Activated effector memory CD4-positive, alpha-beta T cell treated with Interleukin-2 at 50 U/mL for 16 hours (primary cell): ENCODE results near the gene KCNA3.
"Not testable (repeated sequence)": the region's sequence is repeated elsewhere in the genome, so short reads cannot be mapped to it uniquely, and the experiment has no call there.

Source experiments
- DNase-seq: peaks from one replicate; pipeline ENCODE4 v3.0.0-alpha.2; 2020

Gene KCNA3

DNA sequence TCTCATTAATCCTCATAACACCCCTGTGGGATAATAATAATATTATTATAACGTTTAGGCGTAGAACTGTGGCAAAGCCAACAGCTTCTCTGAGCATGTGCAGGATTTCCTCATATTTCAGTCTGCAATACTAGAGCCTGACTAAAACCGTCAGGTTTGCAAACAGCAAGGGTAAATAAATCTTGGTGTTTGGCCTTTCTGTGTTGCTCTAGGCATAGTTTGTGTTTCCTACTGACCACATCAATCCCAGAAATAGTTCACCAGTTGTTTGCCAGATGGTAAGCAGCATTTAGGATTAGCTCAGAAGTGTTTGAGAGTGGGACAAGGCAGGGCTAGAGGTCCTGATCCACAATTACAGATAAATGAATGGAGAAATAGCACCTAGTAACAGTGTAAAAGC lies 2.8 kb upstream of the KCNA3 start:
- no peak for DNase-seq

DNA sequence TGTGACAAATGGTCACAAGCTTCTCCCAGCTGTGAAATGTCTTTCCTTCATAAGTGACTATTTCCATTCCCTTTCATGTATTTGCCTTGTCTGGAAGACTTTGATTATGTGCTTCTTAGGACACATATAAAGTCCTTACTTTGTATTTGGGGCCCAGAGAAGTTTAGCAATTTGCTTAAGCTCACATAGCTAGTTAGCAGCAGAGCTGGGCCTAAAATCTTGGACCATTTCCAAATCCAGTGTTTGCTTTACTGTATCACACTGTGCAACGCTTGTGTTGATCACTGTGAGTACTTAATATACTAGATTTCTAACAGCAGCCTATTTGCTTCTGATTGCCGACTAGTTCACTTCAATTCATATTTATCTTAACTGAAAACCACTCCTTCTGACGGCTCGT lies 2.2 kb upstream of the KCNA3 start:
- DNase-seq, result no peak

DNA sequence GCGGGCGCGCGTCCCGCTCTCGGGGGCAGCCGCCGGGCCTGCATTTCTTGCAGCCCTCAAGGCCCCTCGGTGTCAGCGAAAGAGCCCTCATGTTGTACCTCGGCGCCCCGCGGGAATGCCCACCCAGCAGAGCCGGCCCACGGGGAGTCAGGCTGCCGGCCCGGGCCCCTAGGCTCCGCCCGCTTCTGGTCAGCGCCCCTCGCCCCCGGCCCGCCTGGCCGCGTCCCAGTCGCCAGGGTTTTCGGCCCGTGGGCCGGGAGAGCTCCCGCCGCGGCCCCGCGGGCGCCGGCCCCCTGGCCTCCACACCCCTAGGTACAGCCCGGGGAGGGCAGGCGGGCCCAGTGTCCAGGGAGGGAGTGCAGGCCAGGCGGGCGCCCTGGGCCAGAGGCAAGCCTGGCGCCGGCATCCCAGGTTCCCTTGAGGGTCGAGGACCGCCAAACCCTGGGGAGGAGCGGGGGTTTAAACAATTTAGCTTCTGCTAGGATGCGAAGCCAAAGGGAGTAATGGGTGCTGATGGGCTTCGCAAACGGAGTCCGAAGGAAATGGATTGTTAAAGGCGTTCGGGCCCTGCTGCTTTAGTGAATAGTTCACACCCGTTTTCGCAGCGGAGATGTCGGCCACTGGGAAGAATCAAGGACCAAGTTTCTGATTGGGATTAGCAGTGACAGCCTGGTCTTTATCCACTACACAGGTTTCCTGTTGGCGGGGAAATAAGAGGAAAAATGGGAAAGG lies 486 bp upstream of the KCNA3 start:
- no peak for DNase-seq

DNA sequence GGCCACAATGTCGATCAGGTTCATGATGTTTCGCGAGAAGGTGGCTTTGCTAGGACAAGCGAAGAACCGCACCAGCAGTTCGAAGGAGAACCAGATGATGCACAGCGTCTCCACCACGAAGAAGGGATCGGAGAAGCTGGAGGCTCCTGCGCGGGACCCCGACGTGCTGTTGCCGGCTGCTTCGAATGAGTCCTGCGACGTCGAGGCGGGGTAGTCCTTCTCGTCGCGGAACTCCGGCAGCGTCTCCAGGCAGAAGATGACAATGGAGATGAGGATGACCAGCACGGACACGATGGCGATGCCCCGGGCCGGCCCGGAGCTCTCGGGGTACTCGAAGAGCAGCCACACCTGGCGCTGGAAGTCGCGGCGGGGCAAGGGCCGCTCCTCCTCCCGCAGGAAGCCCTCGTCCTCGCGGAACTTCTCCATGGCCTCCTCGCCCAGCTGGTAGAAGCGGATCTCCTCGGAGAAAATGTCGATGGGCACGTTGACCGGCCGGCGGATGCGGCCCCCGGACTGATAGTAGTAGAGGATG lies 869 bp downstream of the KCNA3 start:
- DNase-seq, result peak; percentile 18

GRCh38 chr1:110673197-110673701 lies 1.5 kb downstream of the KCNA3 start:
- DNase-seq, result no peak

DNA sequence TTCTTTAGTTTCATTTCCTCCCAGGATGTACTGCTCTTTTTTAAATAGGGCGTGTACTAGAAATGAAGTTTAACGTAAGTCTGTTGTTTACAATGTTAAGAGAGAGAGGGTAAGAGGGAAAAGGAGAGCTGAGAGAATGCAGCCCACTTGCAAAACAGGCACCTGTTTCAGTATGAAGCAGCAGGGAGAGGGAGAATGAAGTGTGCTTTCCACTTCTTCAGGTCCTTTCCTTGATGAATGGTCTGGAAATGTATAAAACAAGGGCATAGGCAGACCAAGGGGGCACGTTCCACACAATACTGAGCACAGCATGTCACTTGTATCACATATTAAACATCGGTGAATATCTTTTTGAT lies 2.0 kb downstream of the KCNA3 start:
- DNase-seq, result peak; percentile 18

DNA sequence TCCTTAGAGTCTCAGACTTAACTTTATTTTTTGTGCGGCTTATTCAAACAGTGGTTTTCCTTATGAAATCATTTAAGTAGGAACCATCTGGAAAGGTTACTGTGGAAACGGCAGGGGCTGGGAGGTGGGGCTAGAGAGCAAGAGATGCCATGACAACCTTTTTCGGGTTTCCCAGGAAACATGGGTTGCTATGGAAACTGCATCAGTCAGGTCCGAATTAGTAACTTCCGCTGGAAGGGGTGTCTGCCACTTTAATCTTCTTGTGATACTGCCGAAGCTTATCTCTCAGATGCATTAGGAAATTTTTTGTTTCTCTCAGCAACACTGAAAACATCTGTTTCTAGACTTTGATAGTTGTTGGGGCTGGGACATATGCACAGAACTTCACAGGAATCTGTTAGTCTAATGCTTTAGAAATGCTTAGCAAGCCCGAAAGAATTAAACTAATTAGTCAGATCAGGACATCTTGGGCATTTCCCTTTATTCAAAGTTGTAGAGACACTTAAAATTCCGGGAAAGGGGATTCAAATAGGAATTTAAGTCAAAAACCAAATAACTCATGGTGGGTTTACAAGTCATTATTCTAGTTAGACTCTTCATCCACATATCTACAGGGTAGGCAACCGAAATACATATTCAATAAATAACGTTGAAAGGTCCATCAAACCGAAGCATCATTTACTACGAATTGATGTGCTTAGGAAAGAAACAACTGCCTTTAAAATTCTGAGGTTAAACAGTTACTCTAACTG lies 2.6 kb downstream of the KCNA3 start:
- peak; percentile 45 for DNase-seq

DNA sequence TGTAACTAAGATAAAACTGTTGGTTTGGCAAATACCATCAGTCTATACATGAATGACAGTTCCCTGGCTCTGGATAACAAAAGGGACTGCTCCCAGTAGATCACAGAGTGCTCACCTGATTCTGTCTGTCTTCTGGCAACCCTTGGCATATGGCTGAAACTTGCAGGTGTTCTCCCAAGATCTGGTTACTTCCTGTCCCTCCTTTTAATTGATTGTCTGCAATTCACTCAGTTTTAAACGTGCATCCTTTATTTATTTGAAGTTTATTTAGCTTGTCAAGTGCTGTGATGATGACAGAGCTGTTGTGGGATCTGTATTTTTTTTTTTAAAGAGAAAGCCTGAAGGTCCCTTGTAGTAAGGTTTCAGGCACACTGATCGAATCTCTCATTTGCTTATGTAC lies 3.4 kb downstream of the KCNA3 start:
- DNase-seq, result no peak

DNA sequence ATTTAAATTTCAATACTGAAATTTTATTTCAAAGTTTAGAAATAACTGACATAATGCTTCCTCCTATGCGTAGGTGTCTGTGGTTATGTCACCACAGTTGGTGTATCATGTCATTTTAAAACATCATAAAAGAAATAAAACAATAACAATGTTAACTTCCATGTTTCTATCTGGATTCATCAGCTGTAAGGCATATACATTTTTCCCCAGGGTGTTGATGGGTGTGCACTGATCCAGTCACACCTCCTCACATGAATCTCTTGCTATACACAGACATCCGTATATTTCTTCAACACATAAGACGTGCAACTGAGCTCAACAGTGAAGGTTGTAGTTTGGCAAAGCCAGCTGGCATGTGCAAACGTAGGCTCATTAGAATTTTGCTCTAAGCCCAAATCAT lies 6.2 kb downstream of the KCNA3 start:
- DNase-seq, result no peak

DNA sequence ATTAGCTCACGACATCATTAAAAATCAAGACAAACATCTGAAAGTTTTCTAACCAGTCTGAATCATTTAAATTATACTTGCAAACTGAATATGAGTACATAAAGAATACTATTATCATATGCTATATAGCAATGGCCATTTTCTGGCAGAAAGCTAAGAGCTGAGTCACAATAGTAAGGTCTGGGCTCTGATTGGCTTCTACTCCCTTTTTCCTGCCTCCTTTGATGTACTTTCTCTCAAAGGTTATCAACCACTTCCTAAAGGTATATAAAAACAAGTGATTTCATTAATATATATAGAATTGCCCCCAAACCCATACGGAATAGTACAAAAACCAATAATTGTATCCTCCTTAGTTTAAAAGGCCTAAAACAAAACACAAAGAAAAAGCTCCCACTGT lies 7.0 kb downstream of the KCNA3 start:
- DNase-seq, result no peak

DNA sequence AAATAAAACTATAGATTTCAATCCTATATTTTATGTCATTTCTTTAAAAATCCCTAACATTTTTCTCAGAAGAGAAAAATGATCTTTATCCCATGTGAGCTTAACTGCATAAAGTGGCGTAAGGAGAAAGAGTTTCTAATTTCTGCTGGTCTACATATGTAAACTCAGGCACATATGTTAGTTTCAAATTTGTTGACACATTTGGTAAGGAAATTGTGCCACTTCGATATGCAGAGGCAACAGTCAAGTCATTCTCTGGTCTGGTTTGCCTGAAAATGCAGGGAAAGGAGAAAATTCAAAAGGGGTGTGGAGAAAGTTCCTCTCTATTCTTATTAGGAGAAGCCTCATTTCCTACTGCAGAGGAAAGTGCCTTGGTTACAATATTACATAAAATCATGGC lies 11.5 kb downstream of the KCNA3 start:
- DNase-seq, result no peak

GRCh38 chr1:110659559-110659958 lies 15.2 kb downstream of the KCNA3 start:
- not testable (repeated sequence) for DNase-seq

GRCh38 chr1:110657351-110657750 lies 17.4 kb downstream of the KCNA3 start:
- DNase-seq, result no peak

- DNase-seq, result no peak
Observed at GRCh38 chr1:110650609-110651008, 24.1 kb downstream of the KCNA3 start.

DNA sequence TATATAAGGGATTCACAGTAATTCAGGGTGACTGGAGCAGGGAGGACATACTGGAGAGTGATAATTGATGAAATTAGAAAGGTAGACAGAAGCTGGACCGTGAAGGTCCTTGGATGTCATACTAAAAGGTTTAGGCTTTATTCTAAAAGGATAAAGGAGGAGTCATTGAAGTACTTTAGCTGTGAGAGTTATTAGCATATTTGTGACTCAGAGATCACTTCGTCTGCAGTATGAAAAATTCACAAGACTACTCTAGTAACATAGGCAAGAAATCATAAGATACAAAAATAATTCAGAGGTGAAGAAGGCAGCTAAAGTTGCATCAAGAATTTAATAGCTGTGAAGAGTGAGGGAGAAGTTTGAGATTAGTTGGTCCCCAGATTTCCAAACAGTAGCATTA lies 26.3 kb downstream of the KCNA3 start:
- DNase-seq, result no peak

DNA sequence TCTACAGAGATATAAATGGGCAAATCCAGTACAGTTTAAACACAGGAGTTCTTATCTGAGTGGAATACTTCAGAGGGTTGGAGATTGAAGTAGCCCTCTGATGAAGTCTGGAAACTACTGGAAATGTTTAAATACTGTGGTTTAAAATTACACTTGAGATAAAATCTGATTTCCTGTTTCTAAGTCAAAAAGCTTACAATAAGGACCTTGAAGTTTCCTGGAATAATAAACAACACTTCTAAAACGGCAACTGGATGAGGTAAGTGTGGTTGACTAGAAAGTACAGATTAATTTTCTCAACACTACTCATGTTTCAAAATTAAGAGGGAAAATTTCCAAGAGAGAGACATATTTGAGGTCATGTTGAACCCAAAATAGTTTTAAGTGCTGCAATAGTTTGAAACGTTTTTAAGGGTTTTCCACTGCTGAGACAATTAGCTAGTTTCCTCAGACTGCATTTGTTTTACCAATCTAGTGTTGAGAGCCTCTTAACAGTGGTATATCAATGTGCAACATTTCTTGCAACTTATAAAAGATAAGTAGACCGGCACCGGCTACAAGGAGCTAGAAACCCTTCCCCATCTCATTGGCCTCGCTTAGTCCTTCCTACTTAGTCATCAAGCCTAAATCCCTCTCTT lies 27.4 kb downstream of the KCNA3 start:
- no peak for DNase-seq

- DNase-seq, result no peak
Observed at GRCh38 chr1:110645821-110646735, 28.7 kb downstream of the KCNA3 start.

DNA sequence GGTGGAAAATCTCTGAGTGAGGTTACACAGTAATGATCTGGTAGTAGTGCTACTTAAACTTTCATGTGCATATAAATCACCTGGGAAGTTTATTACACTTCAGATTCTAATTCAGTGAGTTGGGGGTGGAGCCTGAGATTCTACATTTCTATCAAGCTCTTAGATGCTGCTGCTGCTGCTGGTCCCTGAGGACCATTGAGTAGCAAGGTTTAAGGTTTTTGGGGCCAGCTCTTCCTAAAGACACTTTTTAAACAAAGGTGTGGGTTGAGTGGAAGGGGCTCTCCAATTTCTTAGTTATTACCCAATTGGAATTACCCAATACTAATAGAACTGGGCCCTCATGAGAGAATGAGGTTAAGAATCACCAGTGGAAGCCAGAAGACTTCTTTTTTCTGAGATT lies 29.5 kb downstream of the KCNA3 start:
- no peak for DNase-seq

DNA sequence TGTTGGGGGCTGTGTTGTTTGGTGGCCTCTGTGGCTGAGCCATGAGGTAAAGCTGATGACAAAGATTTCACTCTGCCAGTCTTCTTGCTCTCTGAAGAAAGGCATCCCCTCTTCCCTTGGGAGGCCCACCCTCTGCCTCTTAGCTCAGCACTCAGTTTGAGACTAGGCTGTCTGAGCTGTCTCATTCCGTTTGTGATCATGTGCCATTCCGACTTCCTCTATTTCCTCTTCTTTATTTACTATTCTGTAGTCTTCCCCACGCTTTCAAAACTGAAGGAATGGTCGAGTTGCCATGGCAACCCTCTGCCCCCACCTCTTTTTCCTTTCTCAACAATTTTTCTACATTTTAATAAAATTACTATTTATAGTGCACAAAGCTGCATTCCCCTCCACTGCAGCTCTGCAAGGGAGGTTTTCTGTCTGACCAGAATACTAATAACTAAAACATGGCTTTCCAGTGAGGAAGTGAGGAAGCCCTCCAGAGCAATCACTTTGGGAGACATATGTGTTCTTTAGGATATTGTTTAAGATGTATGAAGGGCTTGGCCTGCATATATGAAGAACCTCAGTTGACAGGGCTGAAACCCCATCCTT lies 30.8 kb downstream of the KCNA3 start:
- DNase-seq, result no peak

GRCh38 chr1:110639724-110640386 lies 34.9 kb downstream of the KCNA3 start:
- no peak for DNase-seq

DNA sequence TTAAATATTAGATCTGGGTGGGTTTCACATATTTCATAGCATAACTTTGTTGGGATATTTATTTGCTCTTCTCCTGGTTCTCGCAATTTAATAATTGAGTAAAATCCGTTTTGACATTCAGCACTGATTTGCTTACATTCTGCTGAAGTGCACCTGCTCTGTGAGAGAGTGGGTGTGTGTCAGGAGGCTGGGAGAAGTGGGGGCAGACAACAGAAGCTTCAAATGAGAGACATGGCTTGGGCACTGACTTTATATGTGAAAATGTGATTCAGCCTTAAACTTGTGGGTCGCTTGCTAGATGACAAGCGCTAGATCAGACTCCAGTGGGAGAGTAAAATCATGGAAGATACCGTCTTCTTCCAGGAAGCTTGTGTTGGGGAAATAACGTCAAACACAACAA lies 36.2 kb downstream of the KCNA3 start:
- DNase-seq, result no peak

DNA sequence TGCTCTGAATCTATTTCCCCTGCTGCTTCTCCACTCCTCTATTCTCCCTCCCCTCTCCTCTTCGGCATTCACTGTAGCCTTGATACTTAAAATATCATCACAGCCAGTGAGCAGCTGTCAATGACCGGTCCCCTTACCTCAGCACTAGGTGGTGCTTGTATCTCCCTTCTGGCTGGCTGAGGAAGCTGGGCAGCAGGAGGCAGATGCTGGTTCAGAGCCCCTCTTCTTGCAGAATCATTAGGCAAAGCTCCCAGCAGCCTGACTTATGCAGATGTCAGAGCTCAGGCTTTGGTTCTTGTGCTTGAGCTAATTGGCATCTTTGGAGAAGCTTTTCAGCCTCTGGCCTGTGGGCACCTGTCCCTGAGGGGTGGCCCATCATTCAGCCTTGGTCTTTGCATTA lies 36.7 kb downstream of the KCNA3 start:
- DNase-seq, result no peak
